Thyroid gland (tissue), 4 donors: ENCODE results near the gene OBSCN. TPM values are rescaled to one million over a fixed set of nuclear protein-coding genes. Genes with fewer than 3 reads are reported as not detected.

Experiments used
- DNase-seq, 2 donors: peaks; one replicate each; pipeline ENCODE4 v3.0.0-alpha.2; 2019
- H3K27ac ChIP-seq, 3 donors: fragments of 200-600 bp; sonication (generic); 1 replicate in 2 of 3; 2 replicates in 1 of 3; pipeline ENCODE4 v1.5.1; 2016 to 2019; ENCODE audit warnings: mild to moderate bottlenecking in 1 of 3, moderate library complexity in 1 of 3
- H3K27me3 ChIP-seq: fragments of 200-600 bp; sonication (generic); one replicate; pipeline ENCODE4 v1.5.1; 2019
- H3K36me3 ChIP-seq, 2 donors: fragments of 200-600 bp; sonication (generic); one replicate each; pipeline ENCODE4 v1.5.1; 2016 to 2019
- H3K4me1 ChIP-seq, 2 donors: fragments of 200-600 bp; sonication (generic); one replicate each; pipeline ENCODE4 v1.5.1; 2017 to 2019
- H3K4me3 ChIP-seq, 3 donors: fragments of 200-600 bp; sonication (generic); replicated peaks in 1 of 3; 1 replicate in 2 of 3; 2 replicates in 1 of 3; pipeline ENCODE4 v1.5.1; 2016; ENCODE audit warnings: mild to moderate bottlenecking in 1 of 3
- H3K9me3 ChIP-seq: fragments of 200-600 bp; sonication (generic); one replicate; pipeline ENCODE4 v1.5.1; 2017
- POLR2A ChIP-seq, 2 donors: fragments of 450-650 bp; IDR thresholded peaks; one replicate each; pipeline ENCODE4 v1.6.1; 2017; ENCODE audit warnings: antibody characterized with exemption in 2 of 2, mild to moderate bottlenecking in 2 of 2, moderate library complexity in 1 of 2
- WGBS, 2 donors: methylation state at CpG; one replicate each; pipeline ENCODE4 v1.1.5; 2017; 5-methylcytosine and 5-hydroxymethylcytosine counted together
- intact Hi-C: fragments of 100-400 bp; cut with DNase I; formaldehyde crosslinking; loops from one replicate; pipeline ENCODE4 v1.15.1; 2023
- total RNA-seq, 4 donors: library from RNA; depleted of rRNA; stranded (reverse); fragments of >200 nt; gene quantifications; one replicate each; pipeline ENCODE4 v1.2.3, GENCODE V29; 2016
- TF ChIP-seq, protein P1 (sequence below), 6 experiments: fragments of 200-600 bp in 3 of 6; fragments of 450-650 bp in 3 of 6; sonication (generic) in 3 of 6; IDR thresholded peaks; one replicate each; pipeline ENCODE4 v1.5.1; 2016 to 2019; ENCODE audit warnings: antibody characterized with exemption in 6 of 6, mild to moderate bottlenecking in 2 of 6, inconsistent platforms in 1 of 6, moderate library complexity in 1 of 6

Gene OBSCN
- total RNA-seq, 4 donors from 2014 or later, result 24.0 to 35.1 (median 31.5) TPM

DNA sequence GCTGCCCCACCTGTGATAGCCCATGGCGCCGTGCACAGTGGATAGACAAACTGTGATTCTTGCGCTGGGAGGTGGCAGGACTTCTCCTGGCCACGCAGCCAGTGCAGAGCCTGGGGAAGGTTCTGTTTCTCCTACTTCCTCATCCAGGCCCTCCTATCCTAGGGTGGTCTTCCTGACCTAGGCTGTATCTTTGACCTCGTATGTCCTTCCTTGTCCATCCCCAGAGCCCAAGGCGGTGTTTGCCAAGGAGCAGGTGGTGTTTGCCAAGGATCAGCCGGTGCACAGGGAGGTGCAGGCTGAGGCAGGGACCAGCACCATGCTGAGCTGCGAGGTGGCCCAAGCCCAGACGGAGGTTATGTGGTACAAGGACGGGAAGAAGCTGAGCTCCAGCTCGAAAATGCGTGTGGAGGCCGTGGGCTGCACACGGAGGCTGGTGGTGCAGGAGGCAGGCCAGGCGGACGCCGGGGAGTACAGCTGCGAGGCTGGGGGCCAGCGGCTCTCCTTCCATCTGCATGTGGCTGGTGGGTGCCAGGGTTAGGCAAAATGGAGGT lies 63.9 kb downstream of the OBSCN start:
- Histone ChIP-seq H3K9me3 (no peaks in the 10 kb centered on the region), H3K27ac (no peak overlapping the region), H3K36me3 (no peaks in the 10 kb centered on the region), H3K4me3 (no peak overlapping the region), H3K4me1 (peaks cover 13 to 14% of the 10 kb centered on the region in 2 donors), H3K27me3 (no peaks in the 10 kb centered on the region)
- intact Hi-C loops, result no loop called here
- no peak for DNase-seq
- WGBS, 2 donors, result 94 to 96% methylated on average over 19 of the region's 19 CpGs
- TF ChIP-seq POLR2A (IDR thresholded peaks at IDR 0.05), result no peak
- TF ChIP-seq, protein P1, sequence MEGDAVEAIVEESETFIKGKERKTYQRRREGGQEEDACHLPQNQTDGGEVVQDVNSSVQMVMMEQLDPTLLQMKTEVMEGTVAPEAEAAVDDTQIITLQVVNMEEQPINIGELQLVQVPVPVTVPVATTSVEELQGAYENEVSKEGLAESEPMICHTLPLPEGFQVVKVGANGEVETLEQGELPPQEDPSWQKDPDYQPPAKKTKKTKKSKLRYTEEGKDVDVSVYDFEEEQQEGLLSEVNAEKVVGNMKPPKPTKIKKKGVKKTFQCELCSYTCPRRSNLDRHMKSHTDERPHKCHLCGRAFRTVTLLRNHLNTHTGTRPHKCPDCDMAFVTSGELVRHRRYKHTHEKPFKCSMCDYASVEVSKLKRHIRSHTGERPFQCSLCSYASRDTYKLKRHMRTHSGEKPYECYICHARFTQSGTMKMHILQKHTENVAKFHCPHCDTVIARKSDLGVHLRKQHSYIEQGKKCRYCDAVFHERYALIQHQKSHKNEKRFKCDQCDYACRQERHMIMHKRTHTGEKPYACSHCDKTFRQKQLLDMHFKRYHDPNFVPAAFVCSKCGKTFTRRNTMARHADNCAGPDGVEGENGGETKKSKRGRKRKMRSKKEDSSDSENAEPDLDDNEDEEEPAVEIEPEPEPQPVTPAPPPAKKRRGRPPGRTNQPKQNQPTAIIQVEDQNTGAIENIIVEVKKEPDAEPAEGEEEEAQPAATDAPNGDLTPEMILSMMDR (IDR thresholded peaks at IDR 0.05), result no peak

DNA sequence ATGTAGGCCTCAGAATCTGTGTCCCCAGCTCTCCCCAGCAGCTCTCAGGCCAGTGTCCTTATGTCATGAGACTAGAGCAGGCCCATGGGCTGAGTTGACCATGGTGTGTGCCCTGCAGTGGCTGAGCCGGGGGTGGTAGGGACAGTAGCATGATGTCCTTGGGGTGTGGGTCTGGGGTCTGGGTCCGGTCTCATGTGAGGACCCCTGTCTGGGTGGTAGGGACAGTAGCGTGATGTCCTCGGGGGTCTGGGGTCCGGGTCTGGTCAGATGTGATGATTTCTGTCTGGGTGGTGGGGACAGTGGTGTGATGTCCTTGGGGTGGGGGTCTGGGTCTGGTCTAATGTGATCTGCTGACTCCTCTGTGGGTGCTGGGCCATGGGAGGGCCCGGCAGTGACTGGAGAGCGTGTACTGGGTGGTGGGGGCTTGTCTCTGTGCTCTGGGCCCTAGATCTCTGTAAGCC lies 64.5 kb downstream of the OBSCN start:
- H3K27me3 ChIP-seq, result no peaks in the 10 kb centered on the region
- no peaks in the 10 kb centered on the region for H3K36me3 ChIP-seq
- DNase-seq, result no peak
- TF ChIP-seq, protein P1 (IDR thresholded peaks at IDR 0.05), result no peak
- TF ChIP-seq POLR2A (IDR thresholded peaks at IDR 0.05), result no peak
- no peaks in the 10 kb centered on the region for H3K9me3 ChIP-seq
- H3K27ac ChIP-seq, result no peak overlapping the region
- no peak overlapping the region for H3K4me3 ChIP-seq
- peaks cover 13 to 14% of the 10 kb centered on the region in 2 donors for H3K4me1 ChIP-seq
- intact Hi-C loops, result no loop called here
- WGBS, 2 donors, result 100% methylated on average over 2 to 5 of the region's 7 CpGs

DNA sequence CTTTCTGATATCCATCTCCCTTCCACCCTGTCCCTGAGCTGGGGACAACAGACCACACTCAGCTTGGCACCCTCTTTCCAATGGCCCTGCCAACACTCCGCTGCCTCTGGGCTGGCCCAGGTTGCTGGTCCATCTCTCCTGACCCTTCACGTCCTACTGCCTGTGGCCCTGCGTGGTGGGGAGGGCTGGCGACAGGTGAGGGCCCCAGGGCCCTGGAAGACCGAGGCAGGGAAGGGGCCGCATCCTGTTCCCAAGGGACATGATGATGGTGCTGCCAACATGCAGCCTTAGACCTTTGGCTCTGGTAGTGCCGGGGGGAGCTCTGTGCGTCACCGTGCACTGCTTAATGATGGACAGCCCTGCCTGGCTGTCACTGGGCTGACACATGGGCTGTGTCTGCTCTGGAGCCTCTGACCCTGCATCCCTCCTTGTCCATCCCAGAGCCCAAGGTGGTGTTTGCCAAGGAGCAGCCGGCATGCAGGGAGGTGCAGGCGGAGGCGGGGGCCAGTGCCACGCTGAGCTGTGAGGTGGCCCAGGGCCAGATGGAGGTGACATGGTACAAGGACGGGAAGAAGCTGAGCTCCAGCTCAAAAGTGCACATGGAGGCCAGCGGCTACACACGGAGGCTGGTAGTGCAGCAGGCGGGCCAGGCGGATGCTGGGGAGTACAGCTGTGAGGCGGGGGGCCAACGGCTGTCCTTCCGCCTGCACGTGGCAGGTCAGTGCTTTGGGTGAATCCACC lies 65.2 kb downstream of the OBSCN start:
- Histone ChIP-seq H3K27me3 (no peaks in the 10 kb centered on the region), H3K4me3 (no peak overlapping the region), H3K4me1 (peaks cover 13 to 14% of the 10 kb centered on the region in 2 donors), H3K9me3 (no peaks in the 10 kb centered on the region), H3K36me3 (no peaks in the 10 kb centered on the region), H3K27ac (no peak overlapping the region)
- 96 to 98% methylated on average over 13 to 19 of the region's 22 CpGs for WGBS, 2 donors
- no peak for DNase-seq
- no peak for TF ChIP-seq POLR2A (IDR thresholded peaks at IDR 0.05)
- TF ChIP-seq, protein P1 (IDR thresholded peaks at IDR 0.05), result no peak
- intact Hi-C loops, result no loop called here

DNA sequence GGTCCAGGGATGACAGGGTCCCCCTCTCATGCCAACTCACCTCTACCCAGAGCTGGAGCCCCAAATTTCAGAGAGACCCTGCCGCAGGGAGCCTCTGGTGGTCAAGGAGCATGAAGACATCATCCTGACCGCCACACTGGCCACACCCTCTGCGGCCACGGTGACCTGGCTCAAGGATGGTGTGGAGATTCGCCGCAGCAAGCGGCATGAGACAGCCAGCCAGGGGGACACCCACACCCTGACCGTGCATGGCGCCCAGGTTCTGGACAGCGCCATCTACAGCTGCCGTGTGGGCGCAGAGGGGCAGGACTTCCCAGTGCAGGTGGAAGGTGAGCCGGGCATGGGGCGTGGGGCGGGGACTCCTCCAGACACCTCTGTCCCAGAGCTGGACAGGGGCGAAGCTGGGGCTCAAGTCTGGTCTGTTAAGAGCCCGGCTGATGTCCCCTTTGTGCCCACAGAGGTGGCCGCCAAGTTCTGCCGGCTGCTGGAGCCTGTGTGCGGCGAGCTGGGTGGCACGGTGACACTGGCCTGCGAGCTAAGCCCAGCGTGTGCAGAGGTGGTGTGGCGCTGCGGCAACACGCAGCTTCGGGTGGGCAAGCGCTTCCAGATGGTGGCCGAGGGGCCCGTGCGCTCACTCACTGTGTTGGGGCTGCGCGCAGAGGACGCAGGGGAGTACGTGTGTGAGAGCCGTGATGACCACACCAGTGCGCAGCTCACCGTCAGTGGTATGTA lies 66.0 kb downstream of the OBSCN start:
- WGBS, 2 donors, result 93 to 94% methylated on average over 14 to 26 of the region's 39 CpGs
- H3K36me3 ChIP-seq, result no peaks in the 10 kb centered on the region
- TF ChIP-seq POLR2A (IDR thresholded peaks at IDR 0.05), result no peak
- TF ChIP-seq, protein P1 (IDR thresholded peaks at IDR 0.05), result no peak
- intact Hi-C loops, result no loop called here
- H3K27me3 ChIP-seq, result no peaks in the 10 kb centered on the region
- no peaks in the 10 kb centered on the region for H3K9me3 ChIP-seq
- no peak overlapping the region for H3K27ac ChIP-seq
- no peak overlapping the region for H3K4me3 ChIP-seq
- peaks cover 13 to 14% of the 10 kb centered on the region in 2 donors for H3K4me1 ChIP-seq
- DNase-seq, result no peak
